H1 (cell line): ENCODE results near the gene JMJD8. TPM values are rescaled to one million over a fixed set of nuclear protein-coding genes. Genes with fewer than 3 reads are reported as not detected.

Experiments
- CBX5 ChIP-seq: fragments of 300-800, 300-1000 bp; sonication (generic); IDR thresholded peaks from 2 replicates; pipeline ENCODE4 v1.7.1; 2016; ENCODE audit warnings: antibody characterized with exemption, low read length, low read depth
- KDM5A ChIP-seq: fragments of 200-600 bp; IDR thresholded peaks from 2 replicates; pipeline ENCODE4 v1.7.1; 2012; ENCODE audit warnings: mild to moderate bottlenecking, low read length, inconsistent platforms, mixed read lengths
- POLR2AphosphoS5 ChIP-seq: IDR thresholded peaks from 2 replicates; pipeline ENCODE4 v1.6.1; 2011; ENCODE audit warnings: low read depth, low read length
- SAP30 ChIP-seq: fragments of 300-600 bp; sonication (generic); IDR thresholded peaks from 2 replicates; pipeline ENCODE4 v1.7.1; 2012; ENCODE audit warnings: low read length, moderate library complexity, mild to moderate bottlenecking, inconsistent platforms; ENCODE audit not compliant: insufficient read depth, insufficient replicate concordance
- SUZ12 ChIP-seq: fragments of 200-600 bp; sonication (generic); IDR thresholded peaks from 2 replicates; pipeline ENCODE4 v1.6.1; 2012; ENCODE audit warnings: mild to moderate bottlenecking, inconsistent platforms, low read length, moderate library complexity, mixed read lengths
- TAF7 ChIP-seq: optimal IDR thresholded peaks from 2 replicates; pipeline ENCODE3; 2011; ENCODE audit warnings: low read depth, mild to moderate bottlenecking, inconsistent platforms, low read length, moderate library complexity, borderline replicate concordance
- polyA plus RNA-seq, 7 experiments: library from polyadenylated mRNA; depleted of rRNA in 3 of 7; stranded (reverse) in 5 of 7; unstranded in 2 of 7; fragments of >200 nt in 5 of 7; fragments of 200-250 nt in 2 of 7; gene quantifications; 1 replicate in 5 of 7; 2 replicates in 1 of 7; 4 replicates in 1 of 7; pipeline versions ENCODE4 v1.2.1 to v1.2.3, GENCODE V29; 2011 to 2013; ENCODE audit warnings: missing spikeins in 2 of 7, mixed read lengths in 2 of 7
- total RNA-seq: library from RNA; stranded (reverse); fragmentation: NEBNext Ultra II Directional; extraction: Animal tissue kit (Norgen Biotek cat#: 25700); gene quantifications from 2 replicates; pipeline ENCODE4 v1.2.1, GENCODE V29; 2021
- TF ChIP-seq, protein P1 (sequence below): IDR thresholded peaks from 2 replicates; pipeline ENCODE4 v1.6.1; 2012; ENCODE audit warnings: low read length, inconsistent platforms
- TF ChIP-seq, protein P2 (sequence below): IDR thresholded peaks from 2 replicates; pipeline ENCODE4 v1.6.1; 2011; ENCODE audit warnings: low read length, improper control_type of control experiment

The JMJD8 gene
- total and polyA plus RNA-seq, 2 of the 8 experiments (the other 6 are each of a cell fraction or from before 2014, with no cell fraction given): 46.4 to 87.4 TPM

DNA sequence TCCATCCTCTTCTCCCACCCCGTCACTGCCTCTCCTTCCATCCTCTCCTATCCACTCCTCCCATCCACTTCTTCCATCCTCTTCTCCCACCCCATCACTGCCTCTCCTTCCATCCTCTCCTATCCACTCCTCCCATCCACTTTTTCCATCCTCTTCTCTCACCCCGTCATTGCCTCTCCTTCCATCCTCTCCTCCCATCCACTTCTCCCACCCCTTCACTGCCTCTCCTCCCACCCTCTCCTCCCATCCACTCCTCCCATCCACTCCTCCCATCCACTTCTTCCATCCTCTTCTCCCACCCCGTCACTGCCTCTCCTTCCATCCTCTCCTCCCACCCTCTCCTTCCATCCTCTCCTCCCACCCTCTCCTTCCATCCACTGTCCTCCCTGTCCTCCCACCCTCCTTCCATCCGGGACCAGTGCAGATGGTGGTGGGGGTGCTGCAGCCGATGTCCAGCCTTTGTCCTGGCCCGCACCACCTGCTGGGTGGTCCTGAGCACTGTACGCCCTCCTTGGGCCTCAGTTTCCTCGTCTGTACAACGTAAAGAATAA is 52.3 kb downstream of the JMJD8 start (continued):
- TF ChIP-seq, protein P1, sequence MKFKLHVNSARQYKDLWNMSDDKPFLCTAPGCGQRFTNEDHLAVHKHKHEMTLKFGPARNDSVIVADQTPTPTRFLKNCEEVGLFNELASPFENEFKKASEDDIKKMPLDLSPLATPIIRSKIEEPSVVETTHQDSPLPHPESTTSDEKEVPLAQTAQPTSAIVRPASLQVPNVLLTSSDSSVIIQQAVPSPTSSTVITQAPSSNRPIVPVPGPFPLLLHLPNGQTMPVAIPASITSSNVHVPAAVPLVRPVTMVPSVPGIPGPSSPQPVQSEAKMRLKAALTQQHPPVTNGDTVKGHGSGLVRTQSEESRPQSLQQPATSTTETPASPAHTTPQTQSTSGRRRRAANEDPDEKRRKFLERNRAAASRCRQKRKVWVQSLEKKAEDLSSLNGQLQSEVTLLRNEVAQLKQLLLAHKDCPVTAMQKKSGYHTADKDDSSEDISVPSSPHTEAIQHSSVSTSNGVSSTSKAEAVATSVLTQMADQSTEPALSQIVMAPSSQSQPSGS: no peak
- no peak for TF ChIP-seq SAP30
- TF ChIP-seq SUZ12: no peak
- no peak for TF ChIP-seq KDM5A
- no peak for TF ChIP-seq POLR2AphosphoS5
- TF ChIP-seq TAF7: no peak
- TF ChIP-seq, protein P2, sequence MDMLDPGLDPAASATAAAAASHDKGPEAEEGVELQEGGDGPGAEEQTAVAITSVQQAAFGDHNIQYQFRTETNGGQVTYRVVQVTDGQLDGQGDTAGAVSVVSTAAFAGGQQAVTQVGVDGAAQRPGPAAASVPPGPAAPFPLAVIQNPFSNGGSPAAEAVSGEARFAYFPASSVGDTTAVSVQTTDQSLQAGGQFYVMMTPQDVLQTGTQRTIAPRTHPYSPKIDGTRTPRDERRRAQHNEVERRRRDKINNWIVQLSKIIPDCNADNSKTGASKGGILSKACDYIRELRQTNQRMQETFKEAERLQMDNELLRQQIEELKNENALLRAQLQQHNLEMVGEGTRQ: no peak
- no peak for TF ChIP-seq CBX5
- TF ChIP-seq, all 59 proteins: peak for 0

Other genes starting within 250 kb of the JMJD8 start
- gene CAPN15, start 156.6 kb downstream of the JMJD8 start, total RNA-seq: 74.6 and 76.9 TPM in 2 replicates
- gene CAPN15, start 156.6 kb downstream of the JMJD8 start, polyA plus RNA-seq (2011; rRNA removed): 38.9 and 68.4 TPM in 2 replicates
- 0.50 and 0.61 TPM in 2 replicates for gene PRR35, start 123.9 kb downstream of the JMJD8 start, total RNA-seq
- 0.38 and 0.52 TPM in 2 replicates for gene PRR35, start 123.9 kb downstream of the JMJD8 start, polyA plus RNA-seq (2011; rRNA removed)
- 0.75 and 0.76 TPM in 2 replicates for gene NHLRC4, start 117.3 kb downstream of the JMJD8 start, total RNA-seq
- 0.60 and 0.72 TPM in 2 replicates for gene NHLRC4, start 117.3 kb downstream of the JMJD8 start, polyA plus RNA-seq (2011; rRNA removed)
- gene PIGQ, start 114.4 kb downstream of the JMJD8 start, total RNA-seq: 34.2 and 36.0 TPM in 2 replicates
- 49.2 and 80.4 TPM in 2 replicates for gene PIGQ, start 114.4 kb downstream of the JMJD8 start, polyA plus RNA-seq (2011; rRNA removed)
- 15.6 and 17.8 TPM in 2 replicates for gene RAB40C, start 94.3 kb downstream of the JMJD8 start, total RNA-seq
- gene RAB40C, start 94.3 kb downstream of the JMJD8 start, polyA plus RNA-seq (2011; rRNA removed): 13.9 and 18.6 TPM in 2 replicates
- gene WFIKKN1, start 53.3 kb downstream of the JMJD8 start, total RNA-seq: 10.2 and 11.4 TPM in 2 replicates
- 15.8 and 28.4 TPM in 2 replicates for gene WFIKKN1, start 53.3 kb downstream of the JMJD8 start, polyA plus RNA-seq (2011; rRNA removed)
- gene METTL26, start 48.0 kb downstream of the JMJD8 start, total RNA-seq: 100 and 108 TPM in 2 replicates
- gene METTL26, start 48.0 kb downstream of the JMJD8 start, polyA plus RNA-seq (2011; rRNA removed): 186 and 203 TPM in 2 replicates
- gene MCRIP2, start 42.5 kb downstream of the JMJD8 start, total RNA-seq: 45.4 and 45.7 TPM in 2 replicates
- gene MCRIP2, start 42.5 kb downstream of the JMJD8 start, polyA plus RNA-seq (2011; rRNA removed): 75.5 and 102 TPM in 2 replicates
- 44.4 and 47.2 TPM in 2 replicates for gene WDR90, start 35.0 kb downstream of the JMJD8 start, total RNA-seq
- 24.0 and 38.1 TPM in 2 replicates for gene WDR90, start 35.0 kb downstream of the JMJD8 start, polyA plus RNA-seq (2011; rRNA removed)
- gene RHOT2, start 16.2 kb downstream of the JMJD8 start, total RNA-seq: 149 and 162 TPM in 2 replicates
- 194 and 320 TPM in 2 replicates for gene RHOT2, start 16.2 kb downstream of the JMJD8 start, polyA plus RNA-seq (2011; rRNA removed)
- 4.0 TPM in 2 replicates for gene RHBDL1, start 8.7 kb downstream of the JMJD8 start, total RNA-seq
- gene RHBDL1, start 8.7 kb downstream of the JMJD8 start, polyA plus RNA-seq (2011; rRNA removed): 8.1 and 14.0 TPM in 2 replicates
- gene STUB1, start 3.9 kb downstream of the JMJD8 start, total RNA-seq: 87.3 and 89.9 TPM in 2 replicates
- gene STUB1, start 3.9 kb downstream of the JMJD8 start, polyA plus RNA-seq (2011; rRNA removed): 103 and 151 TPM in 2 replicates
- 17.7 and 21.1 TPM in 2 replicates for gene WDR24, start 6.1 kb upstream of the JMJD8 start, total RNA-seq
- gene WDR24, start 6.1 kb upstream of the JMJD8 start, polyA plus RNA-seq (2011; rRNA removed): 15.1 and 26.0 TPM in 2 replicates
- 10.3 and 12.5 TPM in 2 replicates for gene FBXL16, start 21.5 kb upstream of the JMJD8 start, total RNA-seq
- 12.8 and 21.9 TPM in 2 replicates for gene FBXL16, start 21.5 kb upstream of the JMJD8 start, polyA plus RNA-seq (2011; rRNA removed)
- gene METRN, start 30.8 kb upstream of the JMJD8 start, total RNA-seq: 18.7 and 19.1 TPM in 2 replicates
- gene METRN, start 30.8 kb upstream of the JMJD8 start, polyA plus RNA-seq (2011; rRNA removed): 25.8 and 43.4 TPM in 2 replicates
- gene ANTKMT, start 36.8 kb upstream of the JMJD8 start, total RNA-seq: 26.5 and 31.8 TPM in 2 replicates
- gene ANTKMT, start 36.8 kb upstream of the JMJD8 start, polyA plus RNA-seq (2011; rRNA removed): 26.6 and 50.3 TPM in 2 replicates
- 8.2 and 8.5 TPM in 2 replicates for gene CCDC78, start 42.1 kb upstream of the JMJD8 start, total RNA-seq
- gene CCDC78, start 42.1 kb upstream of the JMJD8 start, polyA plus RNA-seq (2011; rRNA removed): 7.1 and 10.9 TPM in 2 replicates
- 23.1 and 26.6 TPM in 2 replicates for gene HAGHL, start 42.8 kb upstream of the JMJD8 start, total RNA-seq
- 26.9 and 41.5 TPM in 2 replicates for gene HAGHL, start 42.8 kb upstream of the JMJD8 start, polyA plus RNA-seq (2011; rRNA removed)
- gene CIAO3, start 56.7 kb upstream of the JMJD8 start, total RNA-seq: 20.4 and 21.0 TPM in 2 replicates
- 20.0 and 29.6 TPM in 2 replicates for gene CIAO3, start 56.7 kb upstream of the JMJD8 start, polyA plus RNA-seq (2011; rRNA removed)
- 0.28 TPM in 1 of 2 replicates, not detected in the other for gene MSLN, start 76.4 kb upstream of the JMJD8 start, total RNA-seq
- gene MSLN, start 76.4 kb upstream of the JMJD8 start, polyA plus RNA-seq (2011; rRNA removed): 0.31 and 0.50 TPM in 2 replicates
- 32.2 and 32.7 TPM in 2 replicates for gene RPUSD1, start 104.0 kb upstream of the JMJD8 start, total RNA-seq
- gene RPUSD1, start 104.0 kb upstream of the JMJD8 start, polyA plus RNA-seq (2011; rRNA removed): 61.8 and 81.8 TPM in 2 replicates
- 98.3 and 104 TPM in 2 replicates for gene CHTF18, start 104.3 kb upstream of the JMJD8 start, total RNA-seq
- gene CHTF18, start 104.3 kb upstream of the JMJD8 start, polyA plus RNA-seq (2011; rRNA removed): 75.3 and 156 TPM in 2 replicates
- not detected in 2 replicates for gene GNG13, start 116.4 kb upstream of the JMJD8 start, total RNA-seq
- not detected in 2 replicates for gene GNG13, start 116.4 kb upstream of the JMJD8 start, polyA plus RNA-seq (2011; rRNA removed)